GM12801 (cell line): ENCODE results near the gene ADAMTS17.

Experiments used
- CTCF ChIP-seq: IDR thresholded peaks from one replicate; pipeline ENCODE4 v1.5.1; 2011; ENCODE audit warnings: control low read depth; ENCODE audit not compliant: insufficient read length; ENCODE audit errors: extremely low read depth

Gene ADAMTS17

GRCh38 chr15:100132309-100132708 lies 209.5 kb downstream of the ADAMTS17 start:
- no peak for TF ChIP-seq CTCF

GRCh38 chr15:100131321-100132224 lies 210.2 kb downstream of the ADAMTS17 start:
- no peak for TF ChIP-seq CTCF

- no peak for TF ChIP-seq CTCF
These were observed 212.1 kb downstream of the ADAMTS17 start for GRCh38 chr15:100129677-100130076.

GRCh38 chr15:100125401-100126191 lies 216.2 kb downstream of the ADAMTS17 start:
- TF ChIP-seq CTCF, result no peak

- no peak for TF ChIP-seq CTCF
These were observed 216.8 kb downstream of the ADAMTS17 start for GRCh38 chr15:100124936-100125335.

GRCh38 chr15:100124361-100124760 lies 217.4 kb downstream of the ADAMTS17 start:
- no peak for TF ChIP-seq CTCF

GRCh38 chr15:100123611-100124010 lies 218.2 kb downstream of the ADAMTS17 start:
- no peak for TF ChIP-seq CTCF
